Tibial nerve (tissue), 3 donors: ENCODE measurements around the gene HIGD1A.

ENCODE experiments used
- CTCF ChIP-seq, 5 experiments: fragments of 200-600 bp in 3 of 5; fragments of 450-650 bp in 2 of 5; sonication (generic) in 3 of 5; IDR thresholded peaks; one replicate each; pipeline ENCODE4 v1.5.1; 2016 to 2019; ENCODE audit warnings: antibody characterized with exemption in 5 of 5, mild to moderate bottlenecking in 3 of 5, moderate library complexity in 2 of 5
- POLR2A ChIP-seq, 2 donors: fragments of 450-650 bp; IDR thresholded peaks; one replicate each; pipeline ENCODE4 v1.6.1; 2017; ENCODE audit warnings: antibody characterized with exemption in 2 of 2, mild to moderate bottlenecking in 2 of 2, moderate library complexity in 2 of 2

GRCh38 chr3:42780398-42780797 lies 23.9 kb downstream of the HIGD1A start:
- TF ChIP-seq POLR2A (IDR thresholded peaks at IDR 0.05), result no peak
- TF ChIP-seq CTCF (IDR thresholded peaks at IDR 0.05), result no peak
